Measurements from ENCODE around the gene STRADB. TPM values are rescaled to one million over a fixed set of nuclear protein-coding genes. Genes with fewer than 3 reads are reported as not detected.
"Not testable (repeated sequence)": the region's sequence is repeated elsewhere in the genome, so short reads cannot be mapped to it uniquely, and the experiment has no call there.

STRADB gene
- total RNA-seq, 1 donor from 2014 or later = 109 TPM

GRCh38 chr2:201413143-201413542 is 38.4 kb upstream of the STRADB start:
- H3K9me3 ChIP-seq (ENCODE audit: control insufficient read depth in 3 of 3, low read length in 3 of 3) = no peaks in the 10 kb centered on the region
- no peak overlapping the region for H3K27ac ChIP-seq (ENCODE audit: low read depth, low read length)
- peaks cover 15 to 22% (median 17%) of the 10 kb centered on the region in 3 donors for H3K4me1 ChIP-seq (ENCODE audit: control insufficient read depth in 3 of 3, insufficient read depth in 3 of 3, low read length in 3 of 3)
- no peak overlapping the region for H3K9ac ChIP-seq (ENCODE audit: low read depth in 1 of 3, low read length in 3 of 3)
- H3K36me3 ChIP-seq (ENCODE audit: control insufficient read depth in 3 of 3, insufficient read depth in 3 of 3, low read length in 3 of 3) = no peaks in the 10 kb centered on the region
- H3K4me3 ChIP-seq (ENCODE audit: low read length in 3 of 3) = no peak overlapping the region
- no peaks in the 10 kb centered on the region for H3K27me3 ChIP-seq (ENCODE audit: control insufficient read depth in 3 of 3, insufficient read depth in 3 of 3, low read length in 3 of 3)

GRCh38 chr2:201413552-201413951 is 38.0 kb upstream of the STRADB start:
- no peak overlapping the region for H3K27ac ChIP-seq (ENCODE audit: low read depth, low read length)
- H3K9me3 ChIP-seq (ENCODE audit: control insufficient read depth in 3 of 3, low read length in 3 of 3) = no peaks in the 10 kb centered on the region
- no peak overlapping the region for H3K9ac ChIP-seq (ENCODE audit: low read depth in 1 of 3, low read length in 3 of 3)
- no peaks in the 10 kb centered on the region for H3K36me3 ChIP-seq (ENCODE audit: control insufficient read depth in 3 of 3, insufficient read depth in 3 of 3, low read length in 3 of 3)
- peaks cover 15 to 22% (median 17%) of the 10 kb centered on the region in 3 donors for H3K4me1 ChIP-seq (ENCODE audit: control insufficient read depth in 3 of 3, insufficient read depth in 3 of 3, low read length in 3 of 3)
- no peaks in the 10 kb centered on the region for H3K27me3 ChIP-seq (ENCODE audit: control insufficient read depth in 3 of 3, insufficient read depth in 3 of 3, low read length in 3 of 3)
- H3K4me3 ChIP-seq (ENCODE audit: low read length in 3 of 3) = peak overlapping the region in 1 of 3 donors; percentile 5

GRCh38 chr2:201414099-201415023 is 37.2 kb upstream of the STRADB start:
- H3K27ac ChIP-seq (ENCODE audit: low read depth, low read length) = peak overlapping the region; percentile 3
- peaks cover 0 to 5% (median 0%) of the 10 kb centered on the region in 3 donors for H3K36me3 ChIP-seq (ENCODE audit: control insufficient read depth in 3 of 3, insufficient read depth in 3 of 3, low read length in 3 of 3)
- no peaks in the 10 kb centered on the region for H3K9me3 ChIP-seq (ENCODE audit: control insufficient read depth in 3 of 3, low read length in 3 of 3)
- no peak overlapping the region for H3K9ac ChIP-seq (ENCODE audit: low read depth in 1 of 3, low read length in 3 of 3)
- peaks cover 15 to 22% (median 17%) of the 10 kb centered on the region in 3 donors for H3K4me1 ChIP-seq (ENCODE audit: control insufficient read depth in 3 of 3, insufficient read depth in 3 of 3, low read length in 3 of 3)
- no peaks in the 10 kb centered on the region for H3K27me3 ChIP-seq (ENCODE audit: control insufficient read depth in 3 of 3, insufficient read depth in 3 of 3, low read length in 3 of 3)
- peak overlapping the region in 1 of 3 donors; percentile 5 for H3K4me3 ChIP-seq (ENCODE audit: low read length in 3 of 3)

- peaks cover 15 to 22% (median 17%) of the 10 kb centered on the region in 3 donors for H3K4me1 ChIP-seq (ENCODE audit: control insufficient read depth in 3 of 3, insufficient read depth in 3 of 3, low read length in 3 of 3)
- no peak overlapping the region for H3K27ac ChIP-seq (ENCODE audit: low read depth, low read length)
- H3K36me3 ChIP-seq (ENCODE audit: control insufficient read depth in 3 of 3, insufficient read depth in 3 of 3, low read length in 3 of 3) = peaks cover 0 to 10% (median 0%) of the 10 kb centered on the region in 3 donors
- H3K9me3 ChIP-seq (ENCODE audit: control insufficient read depth in 3 of 3, low read length in 3 of 3) = no peaks in the 10 kb centered on the region
- no peak overlapping the region for H3K9ac ChIP-seq (ENCODE audit: low read depth in 1 of 3, low read length in 3 of 3)
- H3K4me3 ChIP-seq (ENCODE audit: low read length in 3 of 3) = no peak overlapping the region
- H3K27me3 ChIP-seq (ENCODE audit: control insufficient read depth in 3 of 3, insufficient read depth in 3 of 3, low read length in 3 of 3) = no peaks in the 10 kb centered on the region
Observed at GRCh38 chr2:201415149-201415548, 36.4 kb upstream of the STRADB start.

GRCh38 chr2:201419057-201419635 is 32.4 kb upstream of the STRADB start:
- Histone ChIP-seq H3K27me3 (ENCODE audit: control insufficient read depth in 3 of 3, insufficient read depth in 3 of 3, low read length in 3 of 3) (no peaks in the 10 kb centered on the region), H3K4me3 (ENCODE audit: low read length in 3 of 3) (no peak overlapping the region), H3K27ac (ENCODE audit: low read depth, low read length) (no peak overlapping the region), H3K9ac (ENCODE audit: low read depth in 1 of 3, low read length in 3 of 3) (no peak overlapping the region), H3K36me3 (ENCODE audit: control insufficient read depth in 3 of 3, insufficient read depth in 3 of 3, low read length in 3 of 3) (peaks cover 0 to 10% (median 0%) of the 10 kb centered on the region in 3 donors), H3K9me3 (ENCODE audit: control insufficient read depth in 3 of 3, low read length in 3 of 3) (no peaks in the 10 kb centered on the region), H3K4me1 (ENCODE audit: control insufficient read depth in 3 of 3, insufficient read depth in 3 of 3, low read length in 3 of 3) (peaks cover 4 to 10% (median 6%) of the 10 kb centered on the region in 3 donors)

- no peak overlapping the region for H3K27ac ChIP-seq (ENCODE audit: low read depth, low read length)
Observed at GRCh38 chr2:201419986-201420385, 31.6 kb upstream of the STRADB start.

GRCh38 chr2:201420442-201421113 is 31.0 kb upstream of the STRADB start:
- Histone ChIP-seq H3K27ac (ENCODE audit: low read depth, low read length) (no peak overlapping the region), H3K36me3 (ENCODE audit: control insufficient read depth in 3 of 3, insufficient read depth in 3 of 3, low read length in 3 of 3) (peaks cover 0 to 10% (median 0%) of the 10 kb centered on the region in 3 donors), H3K9me3 (ENCODE audit: control insufficient read depth in 3 of 3, low read length in 3 of 3) (no peaks in the 10 kb centered on the region), H3K4me1 (ENCODE audit: control insufficient read depth in 3 of 3, insufficient read depth in 3 of 3, low read length in 3 of 3) (peaks cover 0 to 2% (median 0%) of the 10 kb centered on the region in 3 donors), H3K9ac (ENCODE audit: low read depth in 1 of 3, low read length in 3 of 3) (no peak overlapping the region), H3K4me3 (ENCODE audit: low read length in 3 of 3) (no peak overlapping the region), H3K27me3 (ENCODE audit: control insufficient read depth in 3 of 3, insufficient read depth in 3 of 3, low read length in 3 of 3) (no peaks in the 10 kb centered on the region)

More at GRCh38 chr2:201419986-201420385, 31.6 kb upstream of the STRADB start:
- Histone ChIP-seq H3K27me3 (ENCODE audit: control insufficient read depth in 3 of 3, insufficient read depth in 3 of 3, low read length in 3 of 3) (no peaks in the 10 kb centered on the region), H3K9me3 (ENCODE audit: control insufficient read depth in 3 of 3, low read length in 3 of 3) (no peaks in the 10 kb centered on the region), H3K4me3 (ENCODE audit: low read length in 3 of 3) (no peak overlapping the region), H3K36me3 (ENCODE audit: control insufficient read depth in 3 of 3, insufficient read depth in 3 of 3, low read length in 3 of 3) (peaks cover 0 to 10% (median 0%) of the 10 kb centered on the region in 3 donors), H3K9ac (ENCODE audit: low read depth in 1 of 3, low read length in 3 of 3) (no peak overlapping the region), H3K4me1 (ENCODE audit: control insufficient read depth in 3 of 3, insufficient read depth in 3 of 3, low read length in 3 of 3) (peaks cover 0 to 3% (median 2%) of the 10 kb centered on the region in 3 donors)

- no peak overlapping the region for H3K27ac ChIP-seq (ENCODE audit: low read depth, low read length)
- H3K27me3 ChIP-seq (ENCODE audit: control insufficient read depth in 3 of 3, insufficient read depth in 3 of 3, low read length in 3 of 3) = no peaks in the 10 kb centered on the region
- H3K4me3 ChIP-seq (ENCODE audit: low read length in 3 of 3) = no peak overlapping the region
- no peak overlapping the region for H3K9ac ChIP-seq (ENCODE audit: low read depth in 1 of 3, low read length in 3 of 3)
- peaks cover 0 to 2% (median 0%) of the 10 kb centered on the region in 3 donors for H3K4me1 ChIP-seq (ENCODE audit: control insufficient read depth in 3 of 3, insufficient read depth in 3 of 3, low read length in 3 of 3)
- H3K36me3 ChIP-seq (ENCODE audit: control insufficient read depth in 3 of 3, insufficient read depth in 3 of 3, low read length in 3 of 3) = no peaks in the 10 kb centered on the region
- no peaks in the 10 kb centered on the region for H3K9me3 ChIP-seq (ENCODE audit: control insufficient read depth in 3 of 3, low read length in 3 of 3)
Observed at GRCh38 chr2:201425952-201426351, 25.6 kb upstream of the STRADB start.

GRCh38 chr2:201428366-201428765 is 23.2 kb upstream of the STRADB start:
- not testable (repeated sequence) for H3K4me3 ChIP-seq (ENCODE audit: low read length in 3 of 3); H3K9me3 ChIP-seq (ENCODE audit: control insufficient read depth in 3 of 3, low read length in 3 of 3); H3K36me3 ChIP-seq (ENCODE audit: control insufficient read depth in 3 of 3, insufficient read depth in 3 of 3, low read length in 3 of 3); H3K9ac ChIP-seq (ENCODE audit: low read depth in 1 of 3, low read length in 3 of 3); H3K27me3 ChIP-seq (ENCODE audit: control insufficient read depth in 3 of 3, insufficient read depth in 3 of 3, low read length in 3 of 3); H3K27ac ChIP-seq (ENCODE audit: low read depth, low read length)
- H3K4me1 ChIP-seq (ENCODE audit: control insufficient read depth in 3 of 3, insufficient read depth in 3 of 3, low read length in 3 of 3) = peaks cover 12 to 16% (median 14%) of the 10 kb centered on the region in 3 donors
